HL-60/S4 (cell line): ENCODE data around the gene NPAS3.
"Not testable (repeated sequence)": the region's sequence is repeated elsewhere in the genome, so short reads cannot be mapped to it uniquely, and the experiment has no call there.

Experiments used
- in situ Hi-C: fragments of 300-500 bp; cut with MboI; formaldehyde crosslinking; loops from 2 replicates; pipeline ENCODE4 v1.14.3; 2022; ENCODE audit warnings: low sequenced_read_pairs

Gene NPAS3

GRCh38 chr14:33068040-33068439, 129.4 kb downstream of the NPAS3 start:
- in situ Hi-C loops: no loop called here

- in situ Hi-C loops: no loop called here
Measured at GRCh38 chr14:33068626-33069025, 129.9 kb downstream of the NPAS3 start.

GRCh38 chr14:33070475-33070874, 131.8 kb downstream of the NPAS3 start:
- in situ Hi-C loops: no loop called here

- in situ Hi-C loops: no loop called here
Measured at GRCh38 chr14:33073023-33073422, 134.3 kb downstream of the NPAS3 start.

- in situ Hi-C loops: no loop called here
Measured at GRCh38 chr14:33081259-33081658, 142.6 kb downstream of the NPAS3 start.

- in situ Hi-C loops: no loop called here
Measured at GRCh38 chr14:33085799-33086198, 147.1 kb downstream of the NPAS3 start.

- in situ Hi-C loops: not testable (repeated sequence)
Measured at GRCh38 chr14:33088274-33088673, 149.6 kb downstream of the NPAS3 start.

GRCh38 chr14:33098016-33098415, 159.3 kb downstream of the NPAS3 start:
- in situ Hi-C loops: no loop called here

GRCh38 chr14:33103489-33103888, 164.8 kb downstream of the NPAS3 start:
- in situ Hi-C loops: no loop called here

- in situ Hi-C loops: no loop called here
Measured at GRCh38 chr14:33103966-33104365, 165.3 kb downstream of the NPAS3 start.

GRCh38 chr14:33110737-33111443, 172.2 kb downstream of the NPAS3 start:
- in situ Hi-C loops: no loop called here

GRCh38 chr14:33114331-33114730, 175.7 kb downstream of the NPAS3 start:
- in situ Hi-C loops: no loop called here

- in situ Hi-C loops: no loop called here
Measured at GRCh38 chr14:33118668-33119067, 180.0 kb downstream of the NPAS3 start.

GRCh38 chr14:33120341-33120740, 181.7 kb downstream of the NPAS3 start:
- in situ Hi-C loops: no loop called here

- in situ Hi-C loops: no loop called here
Measured at GRCh38 chr14:33120966-33121365, 182.3 kb downstream of the NPAS3 start.

- in situ Hi-C loops: no loop called here
Measured at GRCh38 chr14:33123281-33123680, 184.6 kb downstream of the NPAS3 start.

GRCh38 chr14:33126433-33126832, 187.8 kb downstream of the NPAS3 start:
- in situ Hi-C loops: no loop called here

GRCh38 chr14:33127531-33127930, 188.9 kb downstream of the NPAS3 start:
- in situ Hi-C loops: no loop called here

GRCh38 chr14:33131801-33132200, 193.1 kb downstream of the NPAS3 start:
- in situ Hi-C loops: no loop called here

- in situ Hi-C loops: no loop called here
Measured at GRCh38 chr14:33134162-33134561, 195.5 kb downstream of the NPAS3 start.

GRCh38 chr14:33134975-33135374, 196.3 kb downstream of the NPAS3 start:
- in situ Hi-C loops: no loop called here

- in situ Hi-C loops: no loop called here
Measured at GRCh38 chr14:33150666-33151428, 212.2 kb downstream of the NPAS3 start.
